GM18870 (cell line): ENCODE measurements around the gene COL5A2.

Source experiments
- ATAC-seq: cut with Tn5 transposase; IDR thresholded peaks from one replicate; pipeline ENCODE4 v1.9.1; 2021; ENCODE audit warnings: moderate library complexity; ENCODE audit not compliant: unreplicated experiment

The COL5A2 gene

GRCh38 chr2:189010536-189010935 lies 169.0 kb downstream of the COL5A2 start:
- ATAC-seq: no peak

DNA sequence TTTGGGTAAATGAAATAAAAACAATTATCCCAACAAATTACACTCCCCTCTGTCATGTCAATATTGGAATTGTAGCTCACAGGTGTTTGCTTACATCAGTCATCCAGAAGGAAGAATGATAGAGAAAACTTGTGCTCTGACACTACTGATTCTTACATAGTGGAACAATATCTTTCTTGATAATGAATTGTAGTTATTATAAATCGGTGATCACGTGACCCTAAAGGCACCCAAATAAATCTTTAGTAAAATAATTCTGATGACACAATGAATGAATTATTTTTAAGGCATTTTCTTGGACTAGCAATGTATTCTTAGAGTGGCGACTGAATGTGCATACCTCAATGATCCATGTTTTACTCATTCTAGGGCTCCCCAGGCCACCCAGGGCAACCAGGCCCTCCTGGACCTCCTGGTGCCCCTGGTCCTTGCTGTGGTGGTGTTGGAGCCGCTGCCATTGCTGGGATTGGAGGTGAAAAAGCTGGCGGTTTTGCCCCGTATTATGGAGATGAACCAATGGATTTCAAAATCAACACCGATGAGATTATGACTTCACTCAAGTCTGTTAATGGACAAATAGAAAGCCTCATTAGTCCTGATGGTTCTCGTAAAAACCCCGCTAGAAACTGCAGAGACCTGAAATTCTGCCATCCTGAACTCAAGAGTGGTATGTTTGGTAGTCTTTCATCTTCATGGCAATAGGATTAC lies 170.9 kb downstream of the COL5A2 start:
- ATAC-seq: no peak

DNA sequence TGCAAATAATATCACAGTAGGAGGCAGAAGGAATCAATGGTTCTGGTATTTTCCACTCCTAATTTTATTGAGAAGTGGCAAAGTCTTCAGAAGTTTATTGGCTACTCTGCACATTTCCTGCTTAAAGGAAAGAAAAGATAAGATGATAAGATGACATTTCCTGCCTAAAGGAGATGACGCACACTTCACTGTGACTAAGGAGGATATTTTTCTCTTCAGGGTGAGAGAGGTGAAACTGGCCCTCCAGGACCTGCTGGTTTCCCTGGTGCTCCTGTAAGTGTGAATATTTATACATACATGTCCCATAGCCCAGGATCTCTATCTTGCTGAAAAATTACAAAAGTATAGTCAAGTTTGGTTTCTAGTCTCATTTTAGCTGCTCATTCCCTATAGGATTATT lies 177.5 kb downstream of the COL5A2 start:
- no peak for ATAC-seq

- ATAC-seq: no peak
Measured at GRCh38 chr2:189000221-189000620, 179.3 kb downstream of the COL5A2 start.

GRCh38 chr2:188997263-188997662 lies 182.3 kb downstream of the COL5A2 start:
- no peak for ATAC-seq

- no peak for ATAC-seq
Measured at GRCh38 chr2:188993247-188993646, 186.3 kb downstream of the COL5A2 start.

GRCh38 chr2:188986839-188987238 lies 192.7 kb downstream of the COL5A2 start:
- ATAC-seq: no peak

DNA sequence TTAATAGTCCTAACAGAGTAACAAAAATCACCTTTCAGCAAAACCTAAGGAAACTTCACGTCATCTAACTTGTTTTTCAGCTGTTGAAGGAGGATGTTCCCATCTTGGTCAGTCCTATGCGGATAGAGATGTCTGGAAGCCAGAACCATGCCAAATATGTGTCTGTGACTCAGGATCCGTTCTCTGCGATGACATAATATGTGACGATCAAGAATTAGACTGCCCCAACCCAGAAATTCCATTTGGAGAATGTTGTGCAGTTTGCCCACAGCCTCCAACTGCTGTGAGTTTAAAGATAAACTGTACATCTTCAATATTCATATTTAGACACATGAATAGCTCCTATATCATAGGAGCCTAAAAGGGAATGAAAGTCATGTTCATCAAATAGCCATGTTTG lies 194.9 kb downstream of the COL5A2 start:
- no peak for ATAC-seq

DNA sequence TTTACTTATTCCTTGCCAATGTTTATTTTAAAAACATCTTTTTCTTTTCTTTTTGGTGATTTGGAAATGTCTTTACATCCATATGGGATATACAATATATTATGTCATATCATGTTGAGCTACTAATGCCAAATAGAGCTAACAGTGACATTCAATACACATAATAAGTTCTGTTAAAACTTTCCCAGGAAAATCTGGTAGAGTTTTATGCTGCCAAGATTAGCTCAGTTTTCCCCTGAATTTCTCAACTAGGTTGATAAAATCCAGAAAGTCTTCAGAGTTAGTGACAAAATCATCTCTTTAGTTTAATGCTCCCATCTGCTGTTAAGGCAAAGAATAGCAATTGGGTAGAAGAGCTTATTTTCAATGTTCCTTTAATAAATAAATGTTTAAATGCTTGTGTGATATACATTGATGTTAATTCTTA lies 195.5 kb downstream of the COL5A2 start:
- ATAC-seq: no peak

DNA sequence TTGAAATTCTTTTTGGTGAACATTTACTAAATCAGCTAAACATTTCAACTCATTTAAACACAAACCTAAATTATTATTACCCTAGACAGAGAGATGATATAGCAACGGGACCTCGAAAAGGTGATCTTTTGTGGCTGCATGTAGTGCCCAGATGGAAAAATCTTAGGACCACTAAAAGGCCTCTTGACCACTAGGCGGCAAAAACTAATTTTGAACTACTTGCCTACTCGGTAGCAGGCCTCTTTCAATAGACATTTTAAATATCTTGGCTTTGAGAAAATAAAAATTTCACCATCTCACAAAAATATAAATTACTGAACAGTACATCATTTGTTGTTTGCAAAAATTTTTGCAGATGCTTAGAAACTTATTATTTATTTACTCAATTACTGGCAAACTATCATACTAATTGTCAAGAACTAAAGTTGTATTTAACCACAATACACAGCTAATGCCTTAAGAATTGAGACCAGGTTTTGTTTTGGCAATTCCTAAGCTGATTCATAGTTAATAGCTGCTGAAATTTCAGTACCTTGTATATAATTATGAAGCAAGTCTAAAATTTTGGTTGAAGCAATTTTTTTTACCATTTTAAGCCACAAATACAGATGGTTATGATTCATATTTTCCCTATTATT lies 196.0 kb downstream of the COL5A2 start:
- ATAC-seq: no peak
